Keratinocyte (primary cell): ENCODE data around the gene GCK. TPM values are rescaled to one million over a fixed set of nuclear protein-coding genes. Genes with fewer than 3 reads are reported as not detected.
A peak's percentile ranks its signal among the peaks of the same experiment; 100 is the strongest.

Experiments
- DNase-seq: peaks from one replicate; pipeline ENCODE4 v3.0.0-alpha.2; 2011; ENCODE audit warnings: low read depth, missing footprints, low spot score
- FAIRE-seq: peaks from 2 replicates; lab custom pipeline; 2011; peaks lifted over from hg19 to GRCh38; lab: Jason Lieb, UNC
- H2AFZ ChIP-seq: 2 replicates; pipeline ENCODE4 v1.6.0; 2012; ENCODE audit warnings: low read length, control low read depth, inconsistent platforms; ENCODE audit not compliant: control insufficient read depth
- H3K27ac ChIP-seq: 2 replicates; pipeline ENCODE4 v1.5.1; 2011; ENCODE audit warnings: low read length; ENCODE audit not compliant: control insufficient read depth, insufficient read depth
- H3K27me3 ChIP-seq: 3 replicates; pipeline ENCODE4 v1.6.0; 2011; ENCODE audit warnings: low read length; ENCODE audit not compliant: control insufficient read depth, insufficient read depth; ENCODE audit errors: extremely low read depth
- H3K36me3 ChIP-seq, 2 experiments: 2 replicates in 1 of 2; 3 replicates in 1 of 2; pipeline ENCODE4 v1.5.1; 2011; ENCODE audit warnings: low read length in 2 of 2, mild to moderate bottlenecking in 1 of 2; ENCODE audit not compliant: control insufficient read depth in 2 of 2, insufficient read depth in 2 of 2; ENCODE audit errors: extremely low read depth in 1 of 2
- H3K4me1 ChIP-seq: 3 replicates; pipeline ENCODE4 v1.5.1; 2011; ENCODE audit warnings: low read length; ENCODE audit not compliant: control insufficient read depth, insufficient read depth; ENCODE audit errors: extremely low read depth
- H3K4me2 ChIP-seq: 3 replicates; pipeline ENCODE4 v1.6.0; 2011; ENCODE audit warnings: low read depth, low read length; ENCODE audit not compliant: control insufficient read depth, insufficient read depth; ENCODE audit errors: extremely low read depth
- H3K4me3 ChIP-seq, 3 experiments: fragments of 200-600 bp in 1 of 3; sonication (generic) in 1 of 3; 2 replicates in 2 of 3; 3 replicates in 1 of 3; pipeline ENCODE4 v1.5.1; 2011 to 2016; ENCODE audit warnings: low read length in 3 of 3, mild to moderate bottlenecking in 3 of 3, control low read depth in 2 of 3, inconsistent platforms in 1 of 3, low read depth in 1 of 3, mixed read lengths in 1 of 3, mixed run types in 1 of 3, moderate library complexity in 1 of 3; ENCODE audit not compliant: control insufficient read depth in 2 of 3, insufficient read depth in 2 of 3; ENCODE audit errors: extremely low read depth in 1 of 3
- H3K79me2 ChIP-seq: 2 replicates; pipeline ENCODE4 v1.6.0; 2012; ENCODE audit warnings: low read length; ENCODE audit not compliant: control insufficient read depth, insufficient read depth
- H3K9ac ChIP-seq: 3 replicates; pipeline ENCODE4 v1.6.0; 2011; ENCODE audit warnings: low read length; ENCODE audit not compliant: control insufficient read depth, insufficient read depth; ENCODE audit errors: extremely low read depth
- H3K9me1 ChIP-seq: 3 replicates; pipeline ENCODE4 v1.6.0; 2011; ENCODE audit warnings: low read length; ENCODE audit not compliant: control insufficient read depth, insufficient read depth; ENCODE audit errors: extremely low read depth
- H3K9me3 ChIP-seq: 2 replicates; pipeline ENCODE4 v1.5.1; 2012; ENCODE audit warnings: low read depth, low read length; ENCODE audit not compliant: control insufficient read depth
- H4K20me1 ChIP-seq: 3 replicates; pipeline ENCODE4 v1.6.0; 2011; ENCODE audit warnings: low read length; ENCODE audit not compliant: control insufficient read depth, insufficient read depth; ENCODE audit errors: extremely low read depth
- EZH2 ChIP-seq: IDR thresholded peaks from one replicate; pipeline ENCODE4 v1.6.1; 2012; ENCODE audit warnings: inconsistent platforms, mild to moderate bottlenecking, low read length, moderate library complexity
- dilution Hi-C: fragments of 300-500 bp; cut with MboI; formaldehyde crosslinking; loops from one replicate; pipeline ENCODE4 v1.7.0; 2020; ENCODE audit warnings: low sequenced_read_pairs; ENCODE audit not compliant: extremely low pct_ligation_motif_present
- polyA plus RNA-seq, 5 experiments: library from polyadenylated mRNA; depleted of rRNA in 3 of 5; stranded (reverse) in 3 of 5; stranded (forward) in 1 of 5; unstranded in 1 of 5; fragments of >200 nt; gene quantifications; 1 replicate in 1 of 5; 2 replicates in 3 of 5; 3 replicates in 1 of 5; pipeline versions ENCODE4 v1.2.1 to v1.2.3, GENCODE V29; 2011 to 2012; ENCODE audit warnings: missing spikeins in 2 of 5, low read depth in 1 of 5, low replicate concordance in 1 of 5
- TF ChIP-seq, protein P1 (sequence below), 3 experiments: IDR thresholded peaks in 1 of 3; conservative IDR thresholded peaks in 1 of 3; optimal IDR thresholded peaks in 1 of 3; 2 replicates in 2 of 3; 3 replicates in 1 of 3; pipeline versions ENCODE3 to v1.5.1; 2011; ENCODE audit warnings: low read length in 3 of 3, mild to moderate bottlenecking in 3 of 3, moderate library complexity in 2 of 3, control low read depth in 1 of 3, inconsistent platforms in 1 of 3; ENCODE audit not compliant: insufficient read depth in 2 of 3; ENCODE audit errors: extremely low read depth in 1 of 3

GCK gene
- polyA plus RNA-seq, 1 donor (not counting 4 experiments of a cell fraction or from before 2014, with no cell fraction given) = not detected

DNA sequence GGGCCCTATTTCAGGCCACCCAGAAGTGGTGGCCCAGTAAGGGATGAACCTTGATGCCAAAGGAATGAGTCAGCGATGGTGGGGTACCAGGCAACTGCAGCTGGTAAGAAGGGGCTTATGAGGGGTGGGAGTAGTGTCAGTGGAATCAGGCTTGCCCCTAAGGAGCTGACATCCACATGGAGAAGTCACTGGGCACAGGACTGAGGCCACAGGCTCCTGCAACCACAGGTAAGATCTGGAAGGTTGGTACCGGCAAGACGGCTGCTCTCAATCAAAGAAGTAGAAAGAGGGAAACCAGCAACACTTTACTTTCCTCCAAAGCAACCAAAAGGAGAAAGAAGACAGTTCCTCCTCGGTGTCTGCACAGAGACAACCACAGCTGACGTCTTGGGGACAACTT, 2.5 kb downstream of the GCK start:
- Histone ChIP-seq H3K9ac (no peak overlapping the region), H3K4me2 (no peak overlapping the region), H3K9me3 (peaks cover 9% of the 10 kb centered on the region), H3K27ac (no peak overlapping the region), H3K79me2 (no peaks in the 10 kb centered on the region), H2AFZ (no peak overlapping the region), H3K4me3 (no peak overlapping the region), H3K36me3 (no peaks in the 10 kb centered on the region), H3K4me1 (peaks cover 15% of the 10 kb centered on the region), H4K20me1 (no peaks in the 10 kb centered on the region), H3K27me3 (peaks cover 5% of the 10 kb centered on the region), H3K9me1 (no peaks in the 10 kb centered on the region)
- dilution Hi-C loops = no loop called here
- FAIRE-seq (no peak), DNase-seq (no peak)
- TF ChIP-seq EZH2 = no peak

DNA sequence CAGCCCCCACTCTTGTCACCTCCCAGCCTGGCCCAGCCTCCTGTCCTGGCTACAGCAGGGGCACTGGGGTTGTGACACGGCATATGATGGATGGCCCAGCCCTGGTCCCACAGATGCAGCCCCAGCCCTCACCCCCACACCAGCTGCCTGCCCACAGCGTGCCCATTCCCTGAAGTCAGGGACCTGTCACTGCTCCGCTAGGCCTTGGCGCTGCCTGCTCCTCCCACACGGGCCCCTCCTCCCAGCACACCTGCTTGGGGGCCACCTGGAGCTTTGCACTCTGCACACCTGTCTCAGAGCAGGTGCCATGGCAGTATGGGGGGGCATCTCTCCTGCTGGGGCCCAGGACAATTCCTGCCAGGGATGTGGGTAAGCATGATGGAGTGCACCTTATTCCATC, 3.5 kb downstream of the GCK start:
- Histone ChIP-seq H3K9ac (no peak overlapping the region), H3K27ac (no peak overlapping the region), H3K79me2 (no peaks in the 10 kb centered on the region), H2AFZ (no peak overlapping the region), H3K4me3 (no peak overlapping the region), H3K4me2 (no peak overlapping the region), H3K9me3 (peaks cover 9% of the 10 kb centered on the region), H4K20me1 (no peaks in the 10 kb centered on the region), H3K36me3 (no peaks in the 10 kb centered on the region), H3K27me3 (peaks cover 5% of the 10 kb centered on the region), H3K4me1 (peaks cover 15% of the 10 kb centered on the region), H3K9me1 (no peaks in the 10 kb centered on the region)
- DNase-seq (no peak), FAIRE-seq (no peak)
- dilution Hi-C loops = no loop called here
- TF ChIP-seq, protein P1, sequence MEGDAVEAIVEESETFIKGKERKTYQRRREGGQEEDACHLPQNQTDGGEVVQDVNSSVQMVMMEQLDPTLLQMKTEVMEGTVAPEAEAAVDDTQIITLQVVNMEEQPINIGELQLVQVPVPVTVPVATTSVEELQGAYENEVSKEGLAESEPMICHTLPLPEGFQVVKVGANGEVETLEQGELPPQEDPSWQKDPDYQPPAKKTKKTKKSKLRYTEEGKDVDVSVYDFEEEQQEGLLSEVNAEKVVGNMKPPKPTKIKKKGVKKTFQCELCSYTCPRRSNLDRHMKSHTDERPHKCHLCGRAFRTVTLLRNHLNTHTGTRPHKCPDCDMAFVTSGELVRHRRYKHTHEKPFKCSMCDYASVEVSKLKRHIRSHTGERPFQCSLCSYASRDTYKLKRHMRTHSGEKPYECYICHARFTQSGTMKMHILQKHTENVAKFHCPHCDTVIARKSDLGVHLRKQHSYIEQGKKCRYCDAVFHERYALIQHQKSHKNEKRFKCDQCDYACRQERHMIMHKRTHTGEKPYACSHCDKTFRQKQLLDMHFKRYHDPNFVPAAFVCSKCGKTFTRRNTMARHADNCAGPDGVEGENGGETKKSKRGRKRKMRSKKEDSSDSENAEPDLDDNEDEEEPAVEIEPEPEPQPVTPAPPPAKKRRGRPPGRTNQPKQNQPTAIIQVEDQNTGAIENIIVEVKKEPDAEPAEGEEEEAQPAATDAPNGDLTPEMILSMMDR (optimal IDR thresholded peaks at IDR 0.05 in 1 of 3, IDR thresholded peaks at IDR 0.05 in 1 of 3, conservative IDR thresholded peaks at IDR 0.05 in 1 of 3; ENCODE audit: extremely low read depth in 1 of 3, insufficient read depth in 2 of 3, low read length in 3 of 3) = no peak
- no peak for TF ChIP-seq EZH2

DNA sequence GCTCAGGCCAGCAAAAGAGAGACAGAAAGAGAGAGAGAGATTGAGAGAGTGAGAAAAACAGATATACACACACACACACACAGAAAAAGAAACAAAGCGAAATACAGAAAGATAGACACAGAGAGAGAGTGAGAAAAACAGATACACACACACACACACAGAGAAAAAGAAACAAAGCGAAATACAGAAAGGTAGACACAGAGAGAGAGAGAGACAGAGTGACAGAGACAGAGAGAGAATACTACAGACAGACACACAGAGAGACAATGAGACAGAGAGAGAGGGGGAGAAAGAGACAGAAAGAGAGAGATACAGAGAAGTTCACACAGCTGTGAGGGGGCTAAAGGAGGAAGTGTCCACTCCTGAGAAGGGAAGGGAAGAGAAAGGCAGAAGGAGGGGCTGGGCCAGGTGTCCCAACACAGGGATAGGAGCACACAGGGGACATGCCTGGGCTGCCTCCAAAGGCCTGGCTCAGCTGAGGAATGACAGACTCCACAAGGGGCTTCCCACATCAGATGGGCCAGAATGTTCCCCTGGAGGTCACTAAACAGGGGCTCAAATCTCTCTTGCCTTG, 4.3 kb downstream of the GCK start:
- H2AFZ ChIP-seq = peak overlapping the region; percentile 0
- H3K27me3 ChIP-seq = peaks cover 5% of the 10 kb centered on the region
- no peaks in the 10 kb centered on the region for H3K9me1 ChIP-seq
- H4K20me1 ChIP-seq = no peaks in the 10 kb centered on the region
- no peak overlapping the region for H3K27ac ChIP-seq
- H3K9me3 ChIP-seq = peaks cover 9% of the 10 kb centered on the region
- H3K9ac ChIP-seq = no peak overlapping the region
- FAIRE-seq (no peak), DNase-seq (no peak)
- no peaks in the 10 kb centered on the region for H3K79me2 ChIP-seq
- H3K36me3 ChIP-seq = no peaks in the 10 kb centered on the region
- TF ChIP-seq, protein P1 (optimal IDR thresholded peaks at IDR 0.05 in 1 of 3, IDR thresholded peaks at IDR 0.05 in 1 of 3, conservative IDR thresholded peaks at IDR 0.05 in 1 of 3; ENCODE audit: extremely low read depth in 1 of 3, insufficient read depth in 2 of 3, low read length in 3 of 3) = no peak
- no peak for TF ChIP-seq EZH2
- peaks cover 15% of the 10 kb centered on the region for H3K4me1 ChIP-seq
- dilution Hi-C loops = no loop called here
- peak overlapping the region in 1 of 3 experiments; percentile 5 for H3K4me3 ChIP-seq
- H3K4me2 ChIP-seq = peak overlapping the region; percentile 53
